ENCODE data around the gene DTD2.

Gene DTD2

DNA sequence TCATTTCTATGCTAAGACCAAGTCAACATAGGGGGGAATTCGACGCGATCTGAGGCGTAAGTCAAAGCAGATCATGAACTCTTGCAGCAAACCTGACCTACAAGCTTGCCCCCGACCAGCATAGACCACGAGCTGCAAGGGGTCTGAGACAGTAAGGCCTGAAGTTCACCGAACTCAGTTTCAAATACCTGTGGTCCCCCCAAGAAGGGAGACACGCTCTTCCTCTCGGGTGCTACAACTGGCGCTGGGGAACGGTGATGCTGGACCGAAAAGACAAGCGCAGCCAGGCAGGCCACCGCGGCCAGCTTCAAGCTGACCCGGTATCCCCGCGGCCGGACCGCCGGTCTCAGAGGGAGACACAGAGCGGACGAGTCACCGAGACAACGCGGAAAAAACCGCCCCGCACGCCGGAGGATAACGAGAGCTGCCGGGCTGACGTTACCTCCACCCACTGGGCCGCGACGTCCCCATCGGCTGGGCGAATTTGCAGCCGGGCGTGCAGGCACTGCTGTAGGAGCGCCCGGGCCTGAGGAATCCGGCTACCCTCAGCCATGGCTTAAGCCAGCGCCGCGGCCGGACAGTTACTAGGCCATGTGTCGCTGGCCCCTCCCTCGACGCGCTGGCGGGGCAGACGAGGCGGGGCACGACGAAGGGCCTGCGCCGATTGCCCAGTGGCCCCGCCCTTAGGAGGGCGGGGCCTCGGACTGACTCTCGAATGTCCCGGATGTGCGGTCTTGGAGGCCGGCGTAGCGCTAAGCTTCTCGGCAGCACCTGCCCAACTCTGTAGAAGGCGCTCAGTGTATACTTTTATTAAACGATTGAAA, at the start of gene DTD2:
TSS of gene DTD2 (minus strand) at position 666 of the 824 bp plus-strand sequence. CDS start at position 553, 113 bp downstream.
- TF ChIP-seq, protein P1, sequence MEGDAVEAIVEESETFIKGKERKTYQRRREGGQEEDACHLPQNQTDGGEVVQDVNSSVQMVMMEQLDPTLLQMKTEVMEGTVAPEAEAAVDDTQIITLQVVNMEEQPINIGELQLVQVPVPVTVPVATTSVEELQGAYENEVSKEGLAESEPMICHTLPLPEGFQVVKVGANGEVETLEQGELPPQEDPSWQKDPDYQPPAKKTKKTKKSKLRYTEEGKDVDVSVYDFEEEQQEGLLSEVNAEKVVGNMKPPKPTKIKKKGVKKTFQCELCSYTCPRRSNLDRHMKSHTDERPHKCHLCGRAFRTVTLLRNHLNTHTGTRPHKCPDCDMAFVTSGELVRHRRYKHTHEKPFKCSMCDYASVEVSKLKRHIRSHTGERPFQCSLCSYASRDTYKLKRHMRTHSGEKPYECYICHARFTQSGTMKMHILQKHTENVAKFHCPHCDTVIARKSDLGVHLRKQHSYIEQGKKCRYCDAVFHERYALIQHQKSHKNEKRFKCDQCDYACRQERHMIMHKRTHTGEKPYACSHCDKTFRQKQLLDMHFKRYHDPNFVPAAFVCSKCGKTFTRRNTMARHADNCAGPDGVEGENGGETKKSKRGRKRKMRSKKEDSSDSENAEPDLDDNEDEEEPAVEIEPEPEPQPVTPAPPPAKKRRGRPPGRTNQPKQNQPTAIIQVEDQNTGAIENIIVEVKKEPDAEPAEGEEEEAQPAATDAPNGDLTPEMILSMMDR (IDR thresholded peaks at IDR 0.05; ENCODE audit: extremely low read depth, missing control alignments), result no peak
- peak; percentile 93 for DNase-seq (ENCODE audit: low spot score)

DNA sequence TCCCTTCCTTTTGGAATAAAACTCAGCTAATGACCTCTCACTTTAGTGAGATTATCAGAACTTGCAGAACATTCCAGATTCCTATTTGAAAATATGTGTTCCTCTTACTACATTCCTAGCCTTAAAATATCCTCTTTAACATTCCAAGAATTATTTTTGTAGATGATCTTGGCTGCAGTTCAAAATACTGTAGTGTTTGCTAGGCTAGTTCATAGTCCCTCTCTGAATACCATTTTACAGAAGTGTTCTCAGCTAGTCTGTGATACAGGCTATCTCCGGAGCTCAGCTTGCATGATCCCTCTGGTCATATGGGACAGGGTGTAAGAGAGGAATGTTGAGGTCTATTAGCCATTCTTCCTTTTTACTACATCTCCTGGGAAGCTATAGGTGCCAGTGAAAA, 48.1 kb upstream of the DTD2 start:
- DNase-seq (ENCODE audit: low spot score), result no peak
- TF ChIP-seq, protein P1 (IDR thresholded peaks at IDR 0.05; ENCODE audit: extremely low read depth, missing control alignments), result no peak

DNA sequence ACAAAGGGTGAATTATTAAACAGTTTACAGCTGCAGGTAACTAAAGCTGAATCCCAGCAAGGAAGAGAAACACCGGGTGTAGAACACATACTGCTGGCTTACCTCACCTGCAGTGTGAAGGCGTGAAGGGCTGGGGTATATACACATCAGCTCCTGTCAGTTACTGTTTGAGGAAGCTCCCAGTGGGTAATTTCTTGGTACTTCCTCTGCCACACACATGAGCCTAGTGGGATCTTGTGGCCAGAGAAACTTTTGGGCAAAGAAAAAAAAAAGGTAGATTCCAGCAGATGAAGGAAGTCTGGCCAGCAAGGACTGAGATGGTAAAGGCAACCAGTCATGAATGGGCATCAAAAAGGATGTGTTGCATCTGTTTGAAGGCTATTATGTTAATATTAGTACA, 44.6 kb upstream of the DTD2 start:
- DNase-seq (ENCODE audit: low spot score), result no peak
- TF ChIP-seq, protein P1 (IDR thresholded peaks at IDR 0.05; ENCODE audit: extremely low read depth, missing control alignments), result no peak

DNA sequence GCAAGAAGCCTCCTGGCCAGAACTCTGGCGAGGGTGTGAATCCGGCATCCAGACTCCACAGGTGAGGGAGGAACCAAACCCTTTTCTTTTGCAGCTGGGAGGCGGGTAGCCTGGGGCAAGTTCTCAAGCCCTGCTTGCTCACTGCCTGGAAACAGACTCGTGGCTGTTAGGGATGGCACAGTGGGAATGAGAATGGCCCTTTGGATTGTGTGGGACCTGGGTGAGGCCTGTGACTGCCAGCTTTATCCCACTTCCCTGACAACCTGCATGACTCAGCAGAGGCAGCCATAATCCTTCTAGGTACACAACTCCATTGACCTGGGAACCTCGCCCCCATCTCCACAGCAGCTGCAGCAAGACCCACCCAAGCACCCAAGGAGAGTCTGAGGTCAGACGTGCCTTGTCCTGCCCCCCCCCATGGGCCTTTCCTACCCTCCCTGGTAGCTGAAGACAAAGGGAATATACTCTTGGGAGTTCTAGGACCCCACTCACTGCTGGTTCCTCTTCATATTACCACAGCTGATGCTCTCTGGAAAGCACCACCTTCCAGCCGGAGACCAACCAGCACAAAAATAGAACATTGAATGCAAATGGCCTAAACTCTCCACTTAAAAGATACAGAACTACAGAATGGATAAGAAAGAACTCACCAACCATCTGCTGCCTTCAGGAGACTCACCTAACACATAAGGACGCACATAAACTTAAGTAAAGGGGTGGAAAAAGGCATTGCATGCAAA, 35.6 kb upstream of the DTD2 start:
- no peak for DNase-seq (ENCODE audit: low spot score)
- TF ChIP-seq, protein P1 (IDR thresholded peaks at IDR 0.05; ENCODE audit: extremely low read depth, missing control alignments), result no peak

DNA sequence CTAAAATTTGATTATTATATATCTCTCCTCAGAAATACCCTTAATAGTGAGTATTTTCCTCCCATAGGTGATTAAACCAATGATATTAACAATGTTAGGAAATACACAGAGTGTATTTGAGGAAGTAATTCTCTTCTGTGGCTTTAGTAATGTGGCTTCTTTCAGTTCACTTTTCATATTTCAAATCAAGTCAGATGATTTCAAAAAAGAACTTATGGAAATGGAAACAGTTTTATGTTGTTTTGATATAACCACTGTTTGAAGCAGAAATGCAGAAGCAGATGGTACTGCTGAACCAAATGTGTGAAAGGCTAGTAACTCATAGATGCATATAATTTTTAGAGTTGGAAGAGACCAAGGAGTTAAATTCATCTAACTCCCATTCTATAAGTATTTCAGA, 32.4 kb upstream of the DTD2 start:
- TF ChIP-seq, protein P1 (IDR thresholded peaks at IDR 0.05; ENCODE audit: extremely low read depth, missing control alignments), result no peak
- peak; percentile 17 for DNase-seq (ENCODE audit: low spot score)

DNA sequence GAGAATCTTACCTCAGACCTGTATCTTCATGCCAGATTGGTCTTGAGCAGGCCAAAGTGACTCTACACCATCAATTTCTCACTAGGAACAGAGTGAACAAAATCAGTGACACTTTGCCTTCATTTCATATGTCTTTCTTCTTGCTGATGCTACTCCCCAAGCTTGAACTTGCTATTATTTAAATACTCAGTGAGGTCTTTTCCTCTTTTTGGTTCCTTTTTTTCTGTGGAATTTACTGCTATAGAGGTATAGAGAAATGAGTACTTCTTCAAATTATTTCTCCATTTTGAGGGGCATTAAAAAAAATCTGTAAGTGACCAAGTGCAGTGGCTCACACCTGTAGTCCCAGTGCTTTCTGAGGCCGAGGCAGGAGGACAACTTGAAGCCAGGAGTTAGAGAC, 30.6 kb upstream of the DTD2 start, which contains the start of gene GPR33:
TSS of gene GPR33 (minus strand) at position 154 of the 400 bp plus-strand sequence. CDS start 4,074 bp downstream, outside the sequence.
- TF ChIP-seq, protein P1 (IDR thresholded peaks at IDR 0.05; ENCODE audit: extremely low read depth, missing control alignments), result no peak
- no peak for DNase-seq (ENCODE audit: low spot score)

DNA sequence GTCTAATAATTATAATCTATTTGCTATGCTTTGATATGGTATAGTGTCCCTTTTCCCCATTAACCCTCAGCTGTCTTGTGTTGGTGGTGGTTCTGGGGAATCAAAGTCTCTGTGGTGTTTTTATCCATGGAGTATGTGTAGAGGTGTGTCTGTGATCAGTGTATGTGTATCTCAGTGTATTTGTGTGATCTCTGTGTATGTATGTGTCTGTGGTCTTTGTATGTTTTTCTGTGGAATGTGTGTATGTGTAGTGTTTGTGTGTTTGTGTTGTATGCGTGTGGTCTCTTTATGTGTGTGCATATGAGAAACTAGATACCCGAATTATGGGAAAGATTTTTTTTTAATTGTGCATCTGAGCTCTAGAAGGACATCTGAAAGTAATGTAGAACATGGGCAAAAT, 29.5 kb upstream of the DTD2 start:
- no peak for DNase-seq (ENCODE audit: low spot score)
- TF ChIP-seq, protein P1 (IDR thresholded peaks at IDR 0.05; ENCODE audit: extremely low read depth, missing control alignments), result no peak

Measured in GM20000 (cell line).